GM12872 (cell line): ENCODE results near the gene LILRA2.
"Not testable (repeated sequence)": the region's sequence is repeated elsewhere in the genome, so short reads cannot be mapped to it uniquely, and the experiment has no call there.

Source experiments
- CTCF ChIP-seq: IDR thresholded peaks from 3 replicates; pipeline ENCODE4 v1.5.1; 2011; ENCODE audit warnings: low read depth, mild to moderate bottlenecking, low read length, moderate library complexity; ENCODE audit not compliant: insufficient read depth

LILRA2 gene

GRCh38 chr19:54593445-54593844 is 19.9 kb downstream of the LILRA2 start, which contains the start of gene LILRA1:
Gene LILRA1, plus strand, starts transcription at chr19:54593632. Its CDS starts 613 bp downstream, at chr19:54594245.
- TF ChIP-seq CTCF, result not testable (repeated sequence)

DNA sequence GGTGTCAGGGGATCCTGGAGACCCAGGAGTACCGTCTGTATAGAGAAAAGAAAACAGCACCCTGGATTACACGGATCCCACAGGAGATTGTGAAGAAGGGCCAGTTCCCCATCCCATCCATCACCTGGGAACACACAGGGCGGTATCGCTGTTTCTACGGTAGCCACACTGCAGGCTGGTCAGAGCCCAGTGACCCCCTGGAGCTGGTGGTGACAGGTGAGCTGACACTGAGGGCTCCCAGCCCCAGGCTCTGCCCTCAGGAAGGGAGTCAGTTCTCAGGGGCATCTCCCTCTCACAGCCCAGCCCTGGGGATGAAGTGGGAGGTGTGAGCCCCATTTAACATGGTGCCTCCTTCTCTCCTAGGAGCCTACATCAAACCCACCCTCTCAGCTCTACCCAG is 21.1 kb downstream of the LILRA2 start:
- TF ChIP-seq CTCF, result no peak

GRCh38 chr19:54600212-54600611 is 26.6 kb downstream of the LILRA2 start:
- TF ChIP-seq CTCF, result 0 out of 3 replicates have a peak, but pooled peaks have one; percentile 4

GRCh38 chr19:54606230-54606629 is 32.6 kb downstream of the LILRA2 start:
- no peak for TF ChIP-seq CTCF

- no peak for TF ChIP-seq CTCF
These were observed 33.5 kb downstream of the LILRA2 start for GRCh38 chr19:54606891-54607784.

DNA sequence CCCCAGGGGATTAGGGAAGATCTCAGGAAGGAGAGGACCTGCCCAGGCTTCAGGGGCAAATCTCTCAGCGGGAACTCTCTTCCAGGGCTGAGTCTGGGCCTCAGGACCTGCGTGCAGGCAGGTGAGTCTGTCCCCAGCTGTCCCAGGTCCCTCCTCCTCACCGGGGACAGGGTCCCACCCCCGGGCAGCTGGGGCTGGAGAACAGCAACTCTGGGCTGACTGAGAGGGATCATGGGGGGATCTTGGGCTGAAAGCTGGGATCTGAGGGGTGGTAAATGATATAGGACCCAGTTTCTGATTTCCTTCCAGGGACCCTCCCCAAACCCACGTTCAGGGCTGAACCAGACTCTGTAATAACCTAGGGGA is 34.2 kb downstream of the LILRA2 start:
- no peak for TF ChIP-seq CTCF

- TF ChIP-seq CTCF, result no peak
These were observed 34.6 kb downstream of the LILRA2 start for GRCh38 chr19:54608205-54608604.
